IPS-NIHi11 (cell line): ENCODE data around the gene TCEAL6.
"Not testable (repeated sequence)": the region's sequence is repeated elsewhere in the genome, so short reads cannot be mapped to it uniquely, and the experiment has no call there.

Experiments used
- DNase-seq: peaks from one replicate; pipeline ENCODE4 v3.0.0; 2012; ENCODE audit warnings: mixed read lengths, low spot score

Gene TCEAL6

DNA sequence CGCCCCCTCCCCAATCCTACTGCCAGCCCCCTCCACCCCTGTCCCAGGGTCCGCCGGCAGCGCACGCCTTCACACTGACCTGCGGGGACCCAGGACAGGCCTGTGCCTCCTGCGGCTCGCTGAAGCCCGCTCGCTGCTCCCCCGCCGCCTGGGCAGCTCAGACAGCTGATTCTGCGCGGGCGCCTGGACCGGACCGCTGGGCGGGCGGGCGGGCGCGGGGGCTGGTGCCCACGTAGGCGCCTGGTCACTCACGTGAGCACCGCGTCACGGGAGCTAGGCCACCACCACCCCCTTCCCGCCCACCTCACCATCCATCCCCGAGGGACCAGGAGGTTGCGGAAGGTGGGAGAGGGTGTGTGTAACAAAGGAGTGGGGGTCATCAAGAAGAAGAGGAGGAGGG is at the start of gene TCEAL6:
TSS of gene TCEAL6 (minus strand) at position 208 of the 400 bp plus-strand sequence.
- not testable (repeated sequence) for DNase-seq

DNA sequence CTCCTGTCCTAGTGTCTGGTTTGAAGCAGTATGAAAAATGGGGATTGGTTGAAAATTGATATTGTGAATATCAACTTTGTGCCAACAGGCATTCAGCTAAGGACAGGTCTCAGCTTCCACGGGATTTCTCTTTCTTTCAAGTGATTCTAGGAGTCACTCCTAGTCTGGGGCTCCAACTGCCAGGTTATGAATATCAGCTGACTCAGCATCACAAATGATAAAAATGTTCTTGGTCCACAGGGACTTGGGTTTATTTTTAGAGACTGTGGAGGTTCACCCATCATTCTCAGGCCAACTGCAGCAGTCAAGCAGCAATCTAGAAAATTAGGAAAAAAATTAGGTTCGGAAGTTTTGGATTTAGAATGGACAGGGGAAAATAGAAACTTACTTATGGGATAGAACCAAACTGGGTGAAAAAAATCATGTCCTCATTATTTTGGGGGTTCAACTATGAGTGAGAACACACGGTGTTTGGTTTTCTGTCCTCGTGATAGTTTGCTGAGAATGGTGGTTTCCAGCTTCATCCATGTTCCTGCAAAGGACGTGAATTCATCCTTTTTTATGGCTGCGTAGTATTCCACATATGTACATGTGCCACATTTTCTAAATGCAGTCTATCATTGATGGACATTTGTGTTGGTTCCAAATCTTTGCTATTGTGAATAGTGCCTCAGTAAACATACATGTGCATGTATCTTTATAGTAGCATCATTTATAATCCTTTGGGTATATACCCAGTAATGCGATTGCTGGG is 43.9 kb upstream of the TCEAL6 start:
- DNase-seq = no peak

DNA sequence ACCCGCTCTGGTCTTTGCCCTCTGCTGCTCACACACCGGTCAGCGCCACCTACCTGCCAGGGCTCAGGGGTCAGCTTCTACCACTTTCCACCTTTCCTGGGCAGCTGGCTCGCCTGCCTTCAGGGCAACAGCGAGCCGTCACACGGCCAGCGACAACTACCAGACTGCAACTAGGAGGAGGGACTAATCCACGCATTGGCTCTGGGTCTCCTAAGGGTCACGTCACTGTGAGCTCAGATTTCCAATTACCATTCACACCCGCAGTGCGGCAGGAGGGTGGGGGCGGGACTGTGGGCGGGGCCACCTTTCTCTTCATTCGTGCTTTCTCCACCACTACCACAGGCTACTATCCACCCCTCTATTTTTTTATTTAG is 13.5 kb upstream of the TCEAL6 start, which contains the start of gene BEX5:
TSS of gene BEX5 (minus strand) at position 172 of the 374 bp plus-strand sequence. CDS start 1,712 bp downstream, outside the sequence.
- DNase-seq = peak; percentile 35

DNA sequence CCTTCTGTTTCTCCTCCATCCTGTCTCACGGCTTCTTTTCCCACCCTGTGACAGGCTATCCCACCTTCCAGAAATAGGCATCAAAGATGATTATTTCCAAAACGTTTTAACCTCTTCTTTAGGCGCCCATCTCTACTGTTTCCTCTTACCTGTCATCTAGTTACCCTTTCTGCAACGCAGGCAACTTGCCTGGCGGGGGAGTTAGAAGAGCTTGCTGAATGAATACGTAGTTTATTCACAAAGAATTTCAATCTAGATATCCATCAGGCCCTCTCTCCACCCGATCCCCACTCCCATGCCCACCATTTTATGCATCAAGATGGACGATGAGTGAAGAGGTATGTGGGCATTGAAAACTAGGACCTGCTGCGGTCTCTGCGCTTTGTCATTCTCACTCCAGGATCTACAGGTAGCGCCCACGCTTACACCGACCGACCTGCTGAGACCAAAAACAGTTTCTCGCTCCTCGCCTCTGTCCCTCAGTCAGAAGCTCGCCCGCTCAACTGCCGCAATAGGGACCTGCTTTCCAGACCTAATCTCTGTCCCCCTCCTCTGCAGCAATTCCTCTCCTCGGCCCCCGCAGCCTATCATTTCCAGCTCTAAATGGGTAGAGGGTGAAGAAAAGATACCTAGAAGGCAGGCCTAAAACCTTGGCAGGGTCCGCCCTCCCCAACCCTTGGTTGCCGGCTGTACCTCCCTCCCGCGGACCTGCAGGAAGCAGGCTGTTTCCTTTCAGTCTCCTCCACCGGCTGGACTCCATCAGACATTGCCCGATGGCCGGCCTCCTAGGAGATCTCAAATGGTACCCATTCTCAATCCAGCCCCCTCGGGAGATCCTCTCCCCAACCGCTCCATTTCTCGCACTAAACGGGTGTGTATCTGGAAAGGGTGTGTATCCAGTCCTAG is 12.9 kb upstream of the TCEAL6 start:
- DNase-seq = no peak

DNA sequence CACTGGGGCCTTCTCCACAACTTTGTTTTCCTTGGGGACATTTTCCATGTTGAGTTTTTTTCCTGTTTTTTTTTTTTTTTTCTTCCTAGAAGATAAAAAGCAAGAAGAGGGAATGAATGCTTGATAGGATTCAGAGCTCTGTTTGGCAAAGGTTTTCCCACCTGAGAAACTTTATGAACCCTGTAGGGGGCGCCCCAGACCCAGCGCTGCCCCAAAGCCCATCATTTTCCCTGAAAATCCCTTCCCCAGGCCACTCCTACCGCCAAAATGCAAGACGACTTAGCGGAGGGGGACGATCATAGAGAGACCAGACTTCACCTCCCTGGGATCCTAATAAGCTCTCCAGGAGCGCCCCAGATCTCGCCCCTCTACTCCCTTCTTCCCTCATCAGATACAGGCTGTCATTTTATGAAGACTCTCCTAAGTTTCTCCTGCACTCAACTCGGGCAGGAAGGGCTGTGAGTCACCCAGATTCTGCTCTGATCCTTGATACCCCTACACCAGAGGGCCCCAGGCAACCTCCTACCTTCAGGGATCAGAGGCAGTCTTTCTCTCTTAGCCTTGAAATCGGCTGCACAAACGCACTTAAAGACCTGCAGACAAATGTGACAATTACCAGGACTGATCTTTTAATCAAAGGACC is 12.1 kb upstream of the TCEAL6 start:
- DNase-seq = no peak

DNA sequence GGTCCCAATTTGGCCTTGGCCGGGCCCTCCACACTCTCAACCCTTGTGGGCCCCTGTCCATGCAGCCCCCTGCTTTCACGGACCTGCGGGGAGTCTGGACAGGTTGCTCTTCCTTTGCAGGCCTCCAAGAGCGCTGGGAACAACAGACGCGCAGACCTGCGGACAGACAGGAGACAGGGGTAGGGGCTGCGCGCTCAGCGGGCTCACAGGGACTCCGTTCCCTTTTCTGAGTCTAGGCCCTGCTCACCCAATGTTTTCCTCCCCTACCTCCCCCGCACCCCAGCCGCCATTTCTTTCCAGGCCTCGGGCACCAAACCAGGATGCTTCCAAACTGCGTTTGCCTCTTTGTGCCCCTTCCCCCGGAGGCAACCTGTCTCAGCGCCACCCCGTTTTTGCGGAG is 650 bp downstream of the TCEAL6 start:
- not testable (repeated sequence) for DNase-seq

DNA sequence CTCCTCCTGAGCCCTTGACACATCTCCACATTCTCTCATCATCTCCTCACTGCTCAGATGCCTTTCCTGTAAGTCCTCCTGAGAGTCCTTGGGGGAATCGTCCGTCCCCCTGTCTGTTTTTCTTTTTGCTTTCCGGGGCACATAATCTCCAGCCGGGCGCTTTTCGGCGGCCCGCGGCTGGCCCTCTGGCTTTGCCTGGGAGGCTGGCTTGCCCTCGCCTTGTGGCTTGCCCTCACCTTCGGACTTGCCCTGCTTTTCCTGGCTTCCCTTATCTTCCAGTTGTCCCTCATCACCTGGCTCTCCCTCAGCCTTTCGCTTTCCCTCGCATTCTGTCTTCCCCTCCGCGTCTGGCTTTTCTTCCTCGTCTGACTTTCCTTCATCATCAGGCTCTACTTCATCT is 1.4 kb downstream of the TCEAL6 start:
- not testable (repeated sequence) for DNase-seq

DNA sequence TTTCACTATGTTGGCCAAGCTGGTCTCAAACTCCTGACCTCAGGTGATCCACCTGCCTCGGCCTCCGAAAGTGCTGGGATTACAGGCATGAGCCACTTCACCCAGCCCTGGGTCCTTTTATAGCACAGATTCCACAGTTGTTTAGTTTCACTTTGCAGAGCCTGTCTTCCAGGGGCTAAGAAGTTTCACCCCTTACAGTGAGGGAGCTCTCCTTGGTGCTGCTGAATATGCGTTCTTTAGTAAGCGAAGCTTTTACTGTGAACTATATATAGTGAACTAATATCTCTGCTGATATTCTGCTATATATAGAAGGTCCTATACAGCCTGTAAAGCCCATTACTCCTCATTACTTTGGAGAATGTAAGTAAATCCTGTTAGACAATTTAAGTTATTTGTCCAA is 4.2 kb downstream of the TCEAL6 start:
- no peak for DNase-seq

DNA sequence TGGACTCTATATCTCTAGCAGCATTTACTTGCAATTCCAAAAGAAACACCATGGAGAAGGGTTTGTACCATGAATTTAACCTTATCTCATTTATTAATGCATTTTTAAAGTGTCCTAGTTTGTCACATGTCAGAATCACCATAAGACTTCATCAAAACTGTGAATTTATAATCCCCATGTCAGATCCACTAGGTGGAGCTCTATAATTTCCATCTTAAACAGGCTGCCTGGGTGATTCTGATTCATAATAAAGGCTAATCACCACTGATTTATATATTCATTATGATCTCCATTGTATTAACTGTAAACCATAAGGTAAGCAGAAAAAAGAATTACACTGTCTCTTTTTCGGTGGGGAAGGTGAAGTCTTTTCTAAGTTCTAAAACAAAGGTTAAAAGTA is 12.8 kb downstream of the TCEAL6 start:
- DNase-seq = no peak

DNA sequence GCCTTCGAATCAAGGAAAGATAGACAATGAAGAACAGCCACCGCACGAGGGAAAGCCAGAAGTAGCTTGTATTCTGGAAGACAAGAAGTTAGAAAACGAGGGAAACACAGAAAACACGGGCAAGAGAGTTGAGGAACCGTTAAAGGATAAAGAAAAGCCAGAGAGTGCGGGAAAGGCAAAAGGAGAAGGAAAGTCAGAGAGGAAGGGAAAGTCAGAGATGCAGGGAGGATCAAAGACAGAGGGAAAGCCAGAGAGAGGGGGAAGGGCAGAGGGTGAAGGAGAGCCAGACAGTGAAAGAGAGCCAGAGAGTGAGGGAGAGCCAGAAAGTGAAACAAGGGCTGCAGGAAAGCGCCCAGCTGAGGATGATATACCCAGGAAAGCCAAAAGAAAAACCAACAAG is 15.4 kb downstream of the TCEAL6 start:
- DNase-seq = no peak

DNA sequence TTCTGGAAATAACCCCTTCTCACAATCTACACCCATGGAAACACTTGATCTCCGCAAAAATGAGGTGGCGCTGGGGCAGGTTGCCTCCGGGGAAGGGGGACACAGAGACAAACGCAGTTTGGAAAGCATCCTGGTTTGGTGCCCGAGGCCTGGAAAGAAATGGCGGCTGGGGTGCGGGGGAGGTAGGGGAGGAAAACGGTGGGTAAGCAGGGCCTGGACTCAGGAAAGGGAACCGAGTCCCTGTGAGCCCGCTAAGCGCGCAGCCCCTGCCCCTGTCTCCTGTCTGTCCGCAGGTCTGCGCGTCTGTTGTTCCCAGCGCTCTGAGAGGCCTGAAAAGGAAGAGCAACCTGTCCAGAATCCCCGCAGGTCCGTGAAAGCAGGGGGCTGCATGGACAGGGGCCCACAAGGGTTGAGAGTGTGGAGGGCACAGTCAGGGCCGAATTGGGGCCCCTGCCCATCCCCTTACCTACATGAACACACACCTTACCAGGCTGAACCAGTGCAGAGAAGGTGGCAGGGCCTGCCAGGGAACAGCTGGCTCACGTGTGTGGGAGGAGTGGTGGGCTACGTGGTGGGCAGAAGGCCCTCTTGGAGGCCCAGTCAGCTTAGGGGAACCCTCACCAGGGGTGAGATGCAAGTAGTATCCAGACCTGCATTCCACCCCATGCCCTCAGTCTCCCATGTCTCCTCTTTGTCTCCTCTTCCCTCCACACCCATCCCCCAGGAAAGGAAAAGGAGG is 16.0 kb downstream of the TCEAL6 start:
- DNase-seq = not testable (repeated sequence)

DNA sequence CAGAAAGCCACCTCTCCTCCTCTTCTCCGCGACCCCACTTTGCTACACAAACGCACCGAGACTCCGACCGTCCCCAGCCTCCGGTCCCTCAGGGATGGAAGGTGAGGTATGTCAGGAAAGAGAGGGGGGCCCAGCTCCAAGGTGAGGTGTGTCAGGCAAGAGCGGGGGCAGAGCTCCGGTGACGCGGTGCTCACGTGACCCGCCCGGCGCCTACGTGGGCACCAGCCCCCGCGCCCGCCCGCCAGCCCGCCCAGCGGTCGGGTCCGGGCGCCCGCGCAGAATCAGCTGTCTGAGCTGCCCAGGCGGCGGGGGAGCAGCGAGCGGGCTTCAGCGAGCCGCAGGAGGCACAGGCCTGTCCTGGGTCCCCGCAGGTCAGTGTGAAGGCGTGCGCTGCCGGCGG is 16.8 kb downstream of the TCEAL6 start, which contains the start of gene TCEAL2:
TSS of gene TCEAL2 (plus strand) at position 244 of the 400 bp plus-strand sequence. CDS start 1,152 bp downstream, outside the sequence.
- peak; percentile 40 for DNase-seq

DNA sequence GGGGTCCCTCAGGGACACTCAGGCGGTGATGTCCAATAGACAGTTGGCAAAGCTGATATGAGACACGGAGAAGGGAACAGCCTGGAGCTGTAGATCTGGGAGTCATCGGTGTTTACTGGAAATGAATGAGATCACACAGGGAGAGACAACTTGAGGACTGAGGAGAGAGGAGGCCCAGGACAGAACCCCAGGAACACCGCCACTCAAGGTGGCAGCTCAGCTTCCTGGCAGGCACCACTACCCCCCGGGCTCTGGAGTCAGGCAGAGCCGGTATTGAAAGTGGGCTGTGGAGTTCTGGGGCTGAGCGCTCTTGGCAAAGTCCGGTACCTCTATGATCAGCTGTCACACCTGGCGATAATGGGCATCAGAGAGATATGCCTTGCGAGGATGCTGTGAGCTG is 17.3 kb downstream of the TCEAL6 start:
- DNase-seq = not testable (repeated sequence)

DNA sequence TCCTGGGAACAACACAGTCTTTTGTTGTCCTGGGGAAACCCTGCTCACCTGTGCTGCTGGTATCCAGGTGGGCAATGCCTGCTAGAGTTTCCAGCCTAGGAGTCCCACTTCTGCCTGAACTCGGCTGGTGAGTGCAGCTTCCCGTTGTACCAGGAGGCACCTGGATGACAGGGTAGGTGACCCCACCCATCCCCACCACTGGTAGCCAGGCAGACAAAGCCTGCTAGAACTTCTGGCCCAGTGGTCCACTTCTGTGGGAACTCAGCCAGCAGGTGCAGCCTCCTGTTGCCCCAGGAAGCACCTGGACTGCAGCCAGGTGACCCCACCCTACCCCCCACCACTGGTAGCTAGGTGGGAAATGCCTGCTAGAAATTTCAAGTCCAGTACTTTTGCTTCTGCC is 26.5 kb downstream of the TCEAL6 start:
- DNase-seq = no peak

DNA sequence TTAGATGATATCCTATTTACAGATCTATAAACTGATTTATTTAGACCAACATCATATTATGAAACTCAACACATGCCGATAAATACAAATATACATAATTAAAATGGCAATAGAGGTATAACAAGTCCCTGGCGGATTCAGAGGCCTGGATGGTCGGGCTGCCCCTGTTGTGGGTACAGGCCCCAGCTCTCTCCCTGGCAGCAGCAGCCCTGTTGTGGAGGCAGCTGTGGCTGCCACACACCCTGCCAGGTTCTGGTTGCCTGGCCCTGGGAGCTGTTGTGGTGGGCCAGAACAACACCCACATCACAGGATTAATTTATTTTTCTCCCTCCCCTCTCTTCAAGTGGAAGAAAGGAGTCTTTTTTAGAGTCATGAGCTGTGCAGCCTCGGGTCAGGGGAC is 28.9 kb downstream of the TCEAL6 start:
- no peak for DNase-seq
